HepG2 (cell line): ENCODE measurements around the gene DENND4A. TPM values are rescaled to one million over a fixed set of nuclear protein-coding genes. Genes with fewer than 3 reads are reported as not detected.

ENCODE experiments used
- HOXD1 ChIP-seq: sonication (generic); formaldehyde crosslinking; IDR thresholded peaks from 2 replicates; pipeline ENCODE4 v1.5.0; 2020; ENCODE audit warnings: missing genetic modification reagents
- MEF2D ChIP-seq: sonication (generic); formaldehyde crosslinking; IDR thresholded peaks from 2 replicates; pipeline ENCODE4 v1.5.1; 2020; ENCODE audit warnings: mild to moderate bottlenecking, missing genetic modification reagents
- MYC ChIP-seq: sonication (generic); formaldehyde crosslinking; IDR thresholded peaks from 2 replicates; pipeline ENCODE4 v1.9.0; 2021; ENCODE audit warnings: missing genetic modification reagents, borderline replicate concordance
- RNF219 ChIP-seq: sonication (generic); formaldehyde crosslinking; IDR thresholded peaks from 2 replicates; pipeline ENCODE4 v1.5.0; 2020; ENCODE audit warnings: mild to moderate bottlenecking, missing genetic modification reagents
- SIX4 ChIP-seq: sonication (generic); formaldehyde crosslinking; IDR thresholded peaks from 2 replicates; pipeline ENCODE4 v1.4.0; 2020; ENCODE audit warnings: missing genetic modification reagents
- ZFP37 ChIP-seq: sonication (generic); formaldehyde crosslinking; IDR thresholded peaks from 2 replicates; pipeline ENCODE4 v1.4.0; 2020; ENCODE audit warnings: missing genetic modification reagents, borderline replicate concordance
- ZFP90 ChIP-seq: sonication (generic); formaldehyde crosslinking; IDR thresholded peaks from 2 replicates; pipeline ENCODE4 v1.8.0; 2022; ENCODE audit warnings: missing genetic modification reagents, mild to moderate bottlenecking, inconsistent platforms, borderline replicate concordance
- ZHX1 ChIP-seq: sonication (generic); formaldehyde crosslinking; IDR thresholded peaks from 2 replicates; pipeline ENCODE4 v1.8.1; 2022; ENCODE audit warnings: low read depth, mild to moderate bottlenecking, missing genetic modification reagents
- ZNF136 ChIP-seq: sonication (generic); formaldehyde crosslinking; IDR thresholded peaks from 2 replicates; pipeline ENCODE4 v1.8.1; 2022; ENCODE audit warnings: low read depth, mild to moderate bottlenecking, moderate library complexity, missing genetic modification reagents
- ZNF20 ChIP-seq: sonication (generic); formaldehyde crosslinking; IDR thresholded peaks from 2 replicates; pipeline ENCODE4 v1.4.0; 2020; ENCODE audit warnings: mild to moderate bottlenecking, moderate library complexity, missing genetic modification reagents
- ZNF546 ChIP-seq: sonication (generic); formaldehyde crosslinking; conservative IDR thresholded peaks from 2 replicates; pipeline ENCODE4 v1.8.1; 2023; ENCODE audit warnings: mild to moderate bottlenecking, missing genetic modification reagents
- polyA plus RNA-seq, 8 experiments: library from polyadenylated mRNA; depleted of rRNA in 3 of 8; stranded (reverse) in 7 of 8; unstranded in 1 of 8; fragments of >200 nt; fragmentation: Illumina TruSeq in 4 of 8; extraction: Trizol in 4 of 8; gene quantifications; 2 replicates each; pipeline versions ENCODE4 v1.2.1 to v1.2.3, GENCODE V29; 2011 to 2016; ENCODE audit warnings: low read depth in 4 of 8, missing spikeins in 1 of 8, mixed read lengths in 1 of 8; ENCODE audit not compliant: insufficient read depth in 1 of 8
- total RNA-seq, 5 experiments: library from RNA; depleted of rRNA; stranded (reverse); fragments of >200 nt; fragmentation: Illumina TruSeq; extraction: Trizol; gene quantifications; 2 replicates each; pipeline ENCODE4 v1.2.3, GENCODE V29; 2016; ENCODE audit warnings: low read depth in 1 of 5
- TF ChIP-seq, protein P1 (sequence below): IDR thresholded peaks from 2 replicates; pipeline ENCODE4 v1.6.1; 2016; ENCODE audit warnings: mild to moderate bottlenecking
- TF ChIP-seq, protein P2 (sequence below): sonication (generic); formaldehyde crosslinking; IDR thresholded peaks from 2 replicates; pipeline ENCODE4 v1.5.0; 2020; ENCODE audit warnings: mild to moderate bottlenecking, missing genetic modification reagents, borderline replicate concordance

DENND4A gene
- total and polyA plus RNA-seq, 2 of the 13 experiments (the other 11 are each of a cell fraction or from before 2014, with no cell fraction given), result 13.2 to 18.6 TPM

DNA sequence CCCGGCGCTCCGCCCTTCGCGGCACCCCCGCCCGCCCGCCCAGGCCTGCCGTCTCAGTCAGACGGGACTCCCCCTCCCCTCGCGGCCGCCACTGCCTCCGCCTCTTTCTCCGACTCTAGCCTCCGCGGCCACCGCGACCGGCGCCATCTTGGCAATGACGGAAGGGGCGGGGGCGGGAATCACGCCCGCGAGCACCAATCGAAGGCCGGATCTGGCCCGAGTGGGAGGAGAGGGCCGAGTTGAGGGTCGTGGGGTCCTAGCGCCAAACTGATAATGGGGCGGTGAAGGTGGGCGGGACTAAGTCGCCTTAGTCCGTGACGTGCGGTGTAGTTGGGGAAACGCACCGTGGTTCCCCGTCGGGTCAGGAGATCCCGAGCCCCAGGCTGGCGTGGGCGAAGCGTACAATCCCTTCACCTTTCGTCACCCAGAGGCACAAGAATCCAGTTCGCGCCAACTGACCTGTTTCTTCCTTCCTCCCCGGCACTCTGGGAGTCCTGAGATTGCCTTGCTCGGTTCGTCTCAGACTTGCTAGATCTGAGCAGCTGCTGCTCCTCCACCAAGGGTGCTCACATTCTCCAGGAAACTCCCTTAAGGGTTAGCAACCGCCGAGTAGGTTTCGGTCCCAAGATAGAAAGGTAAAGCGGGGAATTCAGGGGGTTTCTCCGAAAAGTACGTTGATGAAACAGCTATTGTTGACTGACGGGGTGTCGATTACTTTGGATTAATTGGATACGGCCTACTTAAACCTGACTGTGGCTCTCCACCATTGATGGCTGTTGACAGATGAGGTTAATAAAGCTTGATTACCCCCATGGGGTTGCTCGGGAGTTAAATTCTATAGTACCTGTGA, at the start of gene DENND4A (continued):
- TF ChIP-seq ZHX1 (CRISPR knock-in tag) (peak; percentile 95), MEF2D (CRISPR knock-in tag) (peak; percentile 51), ZNF20 (CRISPR knock-in tag) (no peak), ZNF546 (CRISPR knock-in tag) (no peak), RNF219 (no peak), ZFP90 (0 out of 2 replicates have a peak, but pooled peaks have one; percentile 48), ZFP37 (peak; percentile 69; the same call in 1 of the 2 replicates), SIX4 (CRISPR knock-in tag) (peak; percentile 70), ZNF136 (CRISPR knock-in tag) (no peak), HOXD1 (CRISPR knock-in tag) (peak; percentile 67; the same call in 1 of the 2 replicates), MYC (peak; percentile 48; the same call in 1 of the 2 replicates)
- TF ChIP-seq, protein P1, sequence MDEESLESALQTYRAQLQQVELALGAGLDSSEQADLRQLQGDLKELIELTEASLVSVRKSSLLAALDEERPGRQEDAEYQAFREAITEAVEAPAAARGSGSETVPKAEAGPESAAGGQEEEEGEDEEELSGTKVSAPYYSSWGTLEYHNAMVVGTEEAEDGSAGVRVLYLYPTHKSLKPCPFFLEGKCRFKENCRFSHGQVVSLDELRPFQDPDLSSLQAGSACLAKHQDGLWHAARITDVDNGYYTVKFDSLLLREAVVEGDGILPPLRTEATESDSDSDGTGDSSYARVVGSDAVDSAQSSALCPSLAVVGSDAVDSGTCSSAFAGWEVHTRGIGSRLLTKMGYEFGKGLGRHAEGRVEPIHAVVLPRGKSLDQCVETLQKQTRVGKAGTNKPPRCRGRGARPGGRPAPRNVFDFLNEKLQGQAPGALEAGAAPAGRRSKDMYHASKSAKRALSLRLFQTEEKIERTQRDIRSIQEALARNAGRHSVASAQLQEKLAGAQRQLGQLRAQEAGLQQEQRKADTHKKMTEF (CRISPR knock-in tag), result peak; percentile 73
- TF ChIP-seq, protein P2, sequence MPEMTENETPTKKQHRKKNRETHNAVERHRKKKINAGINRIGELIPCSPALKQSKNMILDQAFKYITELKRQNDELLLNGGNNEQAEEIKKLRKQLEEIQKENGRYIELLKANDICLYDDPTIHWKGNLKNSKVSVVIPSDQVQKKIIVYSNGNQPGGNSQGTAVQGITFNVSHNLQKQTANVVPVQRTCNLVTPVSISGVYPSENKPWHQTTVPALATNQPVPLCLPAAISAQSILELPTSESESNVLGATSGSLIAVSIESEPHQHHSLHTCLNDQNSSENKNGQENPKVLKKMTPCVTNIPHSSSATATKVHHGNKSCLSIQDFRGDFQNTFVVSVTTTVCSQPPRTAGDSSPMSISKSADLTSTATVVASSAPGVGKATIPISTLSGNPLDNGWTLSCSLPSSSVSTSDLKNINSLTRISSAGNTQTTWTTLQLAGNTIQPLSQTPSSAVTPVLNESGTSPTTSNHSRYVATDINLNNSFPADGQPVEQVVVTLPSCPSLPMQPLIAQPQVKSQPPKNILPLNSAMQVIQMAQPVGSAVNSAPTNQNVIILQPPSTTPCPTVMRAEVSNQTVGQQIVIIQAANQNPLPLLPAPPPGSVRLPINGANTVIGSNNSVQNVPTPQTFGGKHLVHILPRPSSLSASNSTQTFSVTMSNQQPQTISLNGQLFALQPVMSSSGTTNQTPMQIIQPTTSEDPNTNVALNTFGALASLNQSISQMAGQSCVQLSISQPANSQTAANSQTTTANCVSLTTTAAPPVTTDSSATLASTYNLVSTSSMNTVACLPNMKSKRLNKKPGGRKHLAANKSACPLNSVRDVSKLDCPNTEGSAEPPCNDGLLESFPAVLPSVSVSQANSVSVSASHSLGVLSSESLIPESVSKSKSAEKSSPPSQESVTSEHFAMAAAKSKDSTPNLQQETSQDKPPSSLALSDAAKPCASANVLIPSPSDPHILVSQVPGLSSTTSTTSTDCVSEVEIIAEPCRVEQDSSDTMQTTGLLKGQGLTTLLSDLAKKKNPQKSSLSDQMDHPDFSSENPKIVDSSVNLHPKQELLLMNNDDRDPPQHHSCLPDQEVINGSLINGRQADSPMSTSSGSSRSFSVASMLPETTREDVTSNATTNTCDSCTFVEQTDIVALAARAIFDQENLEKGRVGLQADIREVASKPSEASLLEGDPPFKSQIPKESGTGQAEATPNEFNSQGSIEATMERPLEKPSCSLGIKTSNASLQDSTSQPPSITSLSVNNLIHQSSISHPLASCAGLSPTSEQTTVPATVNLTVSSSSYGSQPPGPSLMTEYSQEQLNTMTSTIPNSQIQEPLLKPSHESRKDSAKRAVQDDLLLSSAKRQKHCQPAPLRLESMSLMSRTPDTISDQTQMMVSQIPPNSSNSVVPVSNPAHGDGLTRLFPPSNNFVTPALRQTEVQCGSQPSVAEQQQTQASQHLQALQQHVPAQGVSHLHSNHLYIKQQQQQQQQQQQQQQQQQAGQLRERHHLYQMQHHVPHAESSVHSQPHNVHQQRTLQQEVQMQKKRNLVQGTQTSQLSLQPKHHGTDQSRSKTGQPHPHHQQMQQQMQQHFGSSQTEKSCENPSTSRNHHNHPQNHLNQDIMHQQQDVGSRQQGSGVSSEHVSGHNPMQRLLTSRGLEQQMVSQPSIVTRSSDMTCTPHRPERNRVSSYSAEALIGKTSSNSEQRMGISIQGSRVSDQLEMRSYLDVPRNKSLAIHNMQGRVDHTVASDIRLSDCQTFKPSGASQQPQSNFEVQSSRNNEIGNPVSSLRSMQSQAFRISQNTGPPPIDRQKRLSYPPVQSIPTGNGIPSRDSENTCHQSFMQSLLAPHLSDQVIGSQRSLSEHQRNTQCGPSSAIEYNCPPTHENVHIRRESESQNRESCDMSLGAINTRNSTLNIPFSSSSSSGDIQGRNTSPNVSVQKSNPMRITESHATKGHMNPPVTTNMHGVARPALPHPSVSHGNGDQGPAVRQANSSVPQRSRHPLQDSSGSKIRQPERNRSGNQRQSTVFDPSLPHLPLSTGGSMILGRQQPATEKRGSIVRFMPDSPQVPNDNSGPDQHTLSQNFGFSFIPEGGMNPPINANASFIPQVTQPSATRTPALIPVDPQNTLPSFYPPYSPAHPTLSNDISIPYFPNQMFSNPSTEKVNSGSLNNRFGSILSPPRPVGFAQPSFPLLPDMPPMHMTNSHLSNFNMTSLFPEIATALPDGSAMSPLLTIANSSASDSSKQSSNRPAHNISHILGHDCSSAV, result no peak
